ENCODE measurements around the gene DNAJC25.
A peak's percentile ranks its signal among the peaks of the same experiment; 100 is the strongest.

DNAJC25 gene

GRCh38 chr9:111674319-111674718, 43.2 kb downstream of the DNAJC25 start:
- no peak for DNase-seq

GRCh38 chr9:111676116-111676515, 45.0 kb downstream of the DNAJC25 start:
- DNase-seq: no peak

DNA sequence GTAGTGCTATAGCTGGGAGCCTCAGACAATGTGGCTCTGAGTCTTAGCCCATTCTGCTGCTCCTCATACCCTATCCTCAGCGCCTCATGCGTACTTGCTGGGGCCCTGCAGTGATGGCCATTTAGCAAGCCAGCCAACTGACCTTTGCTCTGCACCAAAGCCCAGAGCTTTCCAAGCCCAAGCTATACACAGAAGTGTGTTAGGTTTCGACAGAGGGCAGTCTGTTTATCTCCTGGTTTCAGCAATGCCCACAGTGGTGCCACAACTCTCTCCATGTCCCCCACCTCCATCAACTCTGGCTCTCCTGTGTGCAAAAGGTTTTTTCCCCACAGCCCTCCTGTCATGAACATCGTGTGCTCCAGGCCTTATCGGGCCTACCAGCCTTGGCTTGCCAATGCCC, 47.2 kb downstream of the DNAJC25 start:
- DNase-seq: no peak

GRCh38 chr9:111679199-111679598, 48.1 kb downstream of the DNAJC25 start:
- DNase-seq: no peak

DNA sequence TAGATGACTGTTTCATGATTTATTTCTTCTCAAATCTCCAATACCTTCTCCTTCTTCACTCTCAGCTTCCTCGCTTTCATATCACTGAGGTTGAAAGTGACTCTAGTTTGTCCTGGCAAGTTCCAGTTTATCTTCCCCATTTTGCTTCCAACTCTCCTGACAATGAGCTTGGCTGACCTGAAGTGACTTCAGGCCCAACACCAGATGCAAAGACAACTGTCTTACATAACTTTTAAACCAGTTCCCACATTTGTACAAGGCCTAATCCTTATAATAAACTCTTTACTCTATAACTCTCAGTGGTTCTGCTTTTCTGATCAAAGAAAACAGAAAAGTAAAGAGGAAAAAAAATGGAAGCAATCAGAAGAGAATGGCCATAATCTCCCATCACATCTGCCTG, 52.3 kb downstream of the DNAJC25 start:
- DNase-seq: no peak

DNA sequence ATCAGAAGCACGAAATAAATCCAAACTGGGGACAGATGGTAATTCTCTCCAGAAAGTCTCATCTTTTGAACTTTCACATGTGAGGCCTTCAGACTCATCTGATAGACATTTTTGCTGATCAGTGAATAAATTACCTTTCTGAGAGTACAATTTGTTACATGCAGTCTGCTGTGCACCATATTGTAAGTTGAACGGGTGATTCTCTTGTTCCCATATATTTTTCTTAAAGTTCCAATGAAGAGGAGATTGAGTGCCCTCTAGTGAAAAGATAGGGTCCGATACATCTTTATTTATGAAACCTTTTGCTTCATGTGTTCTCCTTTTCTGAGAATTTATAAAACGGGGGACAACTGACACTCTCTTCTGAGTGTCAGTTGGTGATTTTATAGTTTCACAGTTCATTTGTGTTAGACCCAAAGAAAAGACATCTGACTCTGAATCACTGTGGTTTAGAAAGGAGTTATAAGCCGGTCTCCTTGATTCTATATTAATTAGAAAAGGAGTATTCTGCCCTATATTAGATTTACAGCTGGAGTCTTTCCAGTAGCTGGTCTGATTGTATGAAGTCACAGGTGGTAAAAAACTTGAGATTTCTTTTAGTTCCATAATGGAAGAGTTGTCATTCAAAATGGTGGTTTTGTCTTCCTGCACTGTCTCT, 60.7 kb downstream of the DNAJC25 start:
- DNase-seq: peak; percentile 41

DNA sequence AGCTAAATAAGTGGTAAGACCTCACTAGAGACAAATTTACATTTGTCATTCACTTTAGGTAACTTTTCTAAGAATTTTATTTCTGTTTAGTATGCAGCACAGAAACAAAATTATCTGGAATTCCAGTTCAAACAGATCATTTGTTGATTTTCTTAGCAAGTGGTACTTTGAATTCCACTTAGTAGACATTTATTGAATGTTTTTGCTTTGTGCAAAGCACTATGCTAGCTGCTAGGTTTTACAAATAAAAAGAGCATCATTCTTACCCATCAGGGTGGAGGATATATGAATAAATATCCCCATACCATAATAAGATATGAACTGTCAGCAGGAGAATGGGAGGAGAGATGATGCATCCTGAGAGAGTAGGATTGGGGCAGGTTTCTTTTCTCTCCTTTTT, 65.7 kb downstream of the DNAJC25 start:
- no peak for DNase-seq

GRCh38 chr9:111700776-111701175, 69.6 kb downstream of the DNAJC25 start:
- DNase-seq: no peak
